Measurements from ENCODE around the gene EXTL1.
A peak's percentile ranks its signal among the peaks of the same experiment; 100 is the strongest.

The EXTL1 gene

GRCh38 chr1:26021647-26022403, at the start of gene EXTL1:
EXTL1 (plus strand) TSS chr1:26021775; CDS start chr1:26022647, 872 bp downstream.
- Mint-ChIP-seq H3K27me3 (ENCODE audit: low read depth) (no peaks in the 10 kb centered on the region), H3K27ac (peak within 1 kb of the TSS; percentile 39 to 71 (median 68)), H3K9me3 (no peaks in the 10 kb centered on the region), H3K4me1 (peaks cover 63% of the 10 kb centered on the region), H3K36me3 (ENCODE audit: low read depth) (no peaks in the 10 kb centered on the region), H3K4me3 (peak within 1 kb of the TSS; percentile 81 to 83 (median 82))
- TF ChIP-seq CTCF (IDR thresholded peaks at IDR 0.05; ENCODE audit: unreplicated experiment in 3 of 3) = no peak

GRCh38 chr1:25971811-25972180, 49.8 kb upstream of the EXTL1 start:
- peaks cover 9% of the 10 kb centered on the region for H3K4me1 Mint-ChIP-seq
- no peak overlapping the region for H3K4me3 Mint-ChIP-seq
- no peak for TF ChIP-seq CTCF (IDR thresholded peaks at IDR 0.05; ENCODE audit: unreplicated experiment in 3 of 3)
- H3K9me3 Mint-ChIP-seq = no peaks in the 10 kb centered on the region
- H3K27ac Mint-ChIP-seq = no peak overlapping the region
- H3K27me3 Mint-ChIP-seq (ENCODE audit: low read depth) = peaks cover 3% of the 10 kb centered on the region
- H3K36me3 Mint-ChIP-seq (ENCODE audit: low read depth) = peaks cover 73% of the 10 kb centered on the region

DNA sequence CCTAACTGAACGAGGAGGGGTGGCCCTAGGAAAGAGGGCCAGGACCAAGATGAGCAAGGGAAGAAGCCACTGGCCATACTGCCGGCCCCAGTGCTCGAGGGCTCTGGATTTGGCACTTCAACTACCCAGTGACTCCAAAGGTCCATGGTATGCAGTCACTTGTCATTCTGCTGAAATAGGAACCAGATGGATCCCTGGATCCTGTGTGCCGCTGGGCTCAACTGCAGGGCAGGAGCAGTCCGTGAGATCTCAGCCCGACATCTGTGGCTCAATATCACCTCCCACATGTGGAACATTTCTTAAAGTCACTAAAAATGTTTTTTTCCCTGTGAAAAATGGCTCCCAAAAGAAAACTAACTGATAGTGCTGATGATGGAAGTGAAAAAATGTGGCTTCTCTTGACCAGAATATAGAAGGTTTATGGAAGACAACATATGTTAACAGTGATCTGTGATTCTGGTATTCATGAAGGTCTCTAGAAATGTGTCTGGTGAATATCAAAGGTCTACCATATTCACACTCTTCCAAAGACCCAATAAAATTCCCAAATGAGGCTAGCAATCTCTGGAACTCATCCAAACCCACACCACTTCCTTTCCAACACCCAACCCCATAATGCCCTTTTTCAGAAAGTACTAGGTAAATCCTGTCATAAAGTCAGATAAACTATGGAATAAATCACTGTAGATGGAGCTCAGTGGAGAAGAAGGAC, 47.8 kb upstream of the EXTL1 start:
- Mint-ChIP-seq H3K27me3 (ENCODE audit: low read depth) (no peaks in the 10 kb centered on the region), H3K27ac (no peak overlapping the region), H3K36me3 (ENCODE audit: low read depth) (peaks cover 71% of the 10 kb centered on the region), H3K4me1 (peaks cover 22% of the 10 kb centered on the region), H3K9me3 (no peaks in the 10 kb centered on the region), H3K4me3 (no peak overlapping the region)
- no peak for TF ChIP-seq CTCF (IDR thresholded peaks at IDR 0.05; ENCODE audit: unreplicated experiment in 3 of 3)

GRCh38 chr1:25977801-25978200, 43.8 kb upstream of the EXTL1 start:
- no peak for TF ChIP-seq CTCF (IDR thresholded peaks at IDR 0.05; ENCODE audit: unreplicated experiment in 3 of 3)
- H3K27ac Mint-ChIP-seq = peak overlapping the region in 2 of 3 experiments; percentile 4 to 70
- H3K4me1 Mint-ChIP-seq = peaks cover 19% of the 10 kb centered on the region
- H3K4me3 Mint-ChIP-seq = peak overlapping the region in 1 of 3 experiments; percentile 33
- no peaks in the 10 kb centered on the region for H3K9me3 Mint-ChIP-seq
- H3K27me3 Mint-ChIP-seq (ENCODE audit: low read depth) = no peaks in the 10 kb centered on the region
- peaks cover 61% of the 10 kb centered on the region for H3K36me3 Mint-ChIP-seq (ENCODE audit: low read depth)

DNA sequence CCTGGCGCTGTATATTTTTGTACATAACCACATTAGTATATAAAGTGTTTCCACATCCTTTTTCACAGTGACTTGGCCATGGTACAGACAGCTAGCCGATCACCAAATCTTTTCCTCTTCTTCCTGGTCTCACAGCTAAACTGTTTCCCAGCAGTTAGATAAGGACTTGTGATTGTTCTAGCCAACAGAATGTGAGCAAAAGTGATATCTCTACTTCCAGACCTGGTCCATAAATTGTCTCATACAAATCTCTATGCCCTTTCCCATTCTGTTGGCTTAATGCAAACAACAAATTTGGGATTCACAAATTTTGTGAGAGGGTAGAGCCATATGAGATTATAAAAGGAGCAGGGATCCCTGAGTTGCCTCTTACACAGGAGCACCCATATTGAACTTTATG, 43.2 kb upstream of the EXTL1 start:
- Mint-ChIP-seq H3K4me3 (no peak overlapping the region), H3K27me3 (ENCODE audit: low read depth) (no peaks in the 10 kb centered on the region), H3K9me3 (no peaks in the 10 kb centered on the region), H3K4me1 (peaks cover 19% of the 10 kb centered on the region), H3K36me3 (ENCODE audit: low read depth) (peaks cover 64% of the 10 kb centered on the region), H3K27ac (no peak overlapping the region)
- no peak for TF ChIP-seq CTCF (IDR thresholded peaks at IDR 0.05; ENCODE audit: unreplicated experiment in 3 of 3)
